Measurements from ENCODE around the gene OR5K3. TPM values are rescaled to one million over a fixed set of nuclear protein-coding genes. Genes with fewer than 3 reads are reported as not detected.
A peak's percentile ranks its signal among the peaks of the same experiment; 100 is the strongest.

OR5K3 gene
- total RNA-seq (2014; rRNA removed; shearing (Covaris generic)) = not detected in 2 replicates

DNA sequence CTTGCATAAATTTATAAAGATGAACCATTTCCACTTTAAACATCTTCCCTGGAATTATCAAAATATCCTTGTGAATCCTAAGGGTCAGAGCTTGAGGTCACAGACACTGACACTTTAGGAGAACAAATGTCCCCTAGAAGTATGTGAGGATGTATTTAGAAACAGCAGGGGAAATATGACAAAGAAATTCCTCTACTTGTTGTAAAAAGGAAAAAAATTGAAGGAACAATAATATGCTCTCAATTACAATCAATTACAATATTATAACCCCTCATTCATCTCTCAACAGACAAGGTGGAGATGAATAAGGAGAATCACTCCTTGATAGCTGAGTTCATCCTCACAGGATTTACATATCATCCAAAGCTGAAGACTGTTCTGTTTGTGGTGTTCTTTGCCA, at the start of gene OR5K3:
Gene OR5K3, plus strand, starts transcription at position 301 of the 400 bp plus-strand sequence. Its CDS starts 0 bp downstream, at position 301.
- no peaks in the 10 kb centered on the region for H3K9me3 ChIP-seq (replicated peaks)
- H3K27ac ChIP-seq = no peak within 1 kb of the TSS
- no peaks in the 10 kb centered on the region for H3K36me3 ChIP-seq
- H3K4me3 ChIP-seq = no peak within 1 kb of the TSS
- no peak for DNase-seq
- no peaks in the 10 kb centered on the region for H3K27me3 ChIP-seq
- no peaks in the 10 kb centered on the region for H3K4me1 ChIP-seq

- Histone ChIP-seq H3K9me3 (replicated peaks) (no peaks in the 10 kb centered on the region), H3K27me3 (peaks cover 3% of the 10 kb centered on the region; the same call in 1 of the 2 replicates), H3K4me1 (no peaks in the 10 kb centered on the region), H3K4me3 (no peak overlapping the region), H3K27ac (no peak overlapping the region), H3K36me3 (no peaks in the 10 kb centered on the region)
- no peak for DNase-seq
Observed at GRCh38 chr3:98341758-98342157, 48.7 kb upstream of the OR5K3 start.

DNA sequence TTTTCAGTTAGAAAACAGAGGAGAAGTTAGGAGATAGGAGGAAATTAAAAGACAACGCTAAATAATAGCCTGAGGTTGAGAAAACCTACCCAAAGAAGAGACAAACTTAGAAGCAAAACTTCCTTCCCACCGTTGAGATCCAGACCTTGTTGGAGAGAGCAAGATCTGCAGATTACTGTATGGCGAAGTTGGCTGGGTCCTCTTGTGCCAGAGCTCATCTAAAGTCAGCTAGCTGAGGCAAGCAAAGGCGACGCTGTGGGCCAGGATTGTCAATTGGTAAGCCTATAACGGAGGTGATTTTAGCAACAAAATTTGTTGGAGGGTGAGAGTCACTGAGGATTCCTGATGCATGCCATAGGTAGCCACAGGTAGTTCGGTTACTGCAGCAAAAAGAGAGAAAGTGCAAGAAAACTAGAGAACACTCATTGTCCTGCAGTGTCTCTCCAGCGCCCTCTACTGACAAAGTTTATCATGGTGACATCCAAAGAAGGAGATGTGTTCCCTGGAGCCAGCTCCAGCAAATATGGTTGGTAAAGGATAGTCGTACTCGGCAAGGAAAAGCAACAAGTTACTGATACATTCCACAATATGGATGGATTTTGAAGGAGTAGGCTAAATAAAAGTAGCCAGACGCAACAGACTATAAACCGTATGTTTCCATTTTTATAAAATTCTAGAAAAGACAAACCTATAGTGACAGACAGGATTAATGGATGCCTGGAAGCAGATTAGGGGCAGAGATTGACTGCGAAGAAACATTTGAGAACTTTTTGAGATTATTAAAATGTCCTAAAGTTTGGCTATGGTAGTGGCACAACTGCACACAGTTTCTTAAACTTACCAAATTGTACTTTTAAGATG, 46.6 kb upstream of the OR5K3 start:
- H3K4me3 ChIP-seq = no peak overlapping the region
- no peaks in the 10 kb centered on the region for H3K36me3 ChIP-seq
- H3K9me3 ChIP-seq (replicated peaks) = no peaks in the 10 kb centered on the region
- H3K27ac ChIP-seq = no peak overlapping the region
- H3K27me3 ChIP-seq = no peaks in the 10 kb centered on the region; the same call in 1 of the 2 replicates
- H3K4me1 ChIP-seq = no peaks in the 10 kb centered on the region
- DNase-seq = peak; percentile 60 to 85

- no peaks in the 10 kb centered on the region for H3K36me3 ChIP-seq
- H3K27me3 ChIP-seq = no peaks in the 10 kb centered on the region
- no peaks in the 10 kb centered on the region for H3K4me1 ChIP-seq
- no peaks in the 10 kb centered on the region for H3K9me3 ChIP-seq (replicated peaks)
- no peak overlapping the region for H3K27ac ChIP-seq
- H3K4me3 ChIP-seq = no peak overlapping the region
- no peak for DNase-seq
Observed at GRCh38 chr3:98350082-98350481, 40.4 kb upstream of the OR5K3 start.

DNA sequence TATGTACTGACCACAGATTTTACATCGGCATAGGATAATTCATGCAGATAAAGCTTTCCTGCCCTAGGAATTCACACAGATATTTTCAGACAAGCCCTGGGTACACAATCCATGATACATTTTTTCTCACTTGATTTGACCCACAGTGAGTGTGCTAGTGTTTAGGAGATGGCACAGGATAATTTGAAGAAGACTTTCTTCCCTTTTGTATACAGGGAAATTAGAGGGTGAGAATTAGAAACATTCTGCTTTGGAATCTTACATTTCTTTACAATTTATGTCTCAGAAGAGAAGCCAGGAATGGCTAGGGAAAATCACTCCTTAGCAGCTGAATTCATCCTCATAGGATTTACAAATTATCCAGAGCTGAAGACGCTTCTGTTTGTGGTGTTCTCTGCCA, 36.9 kb upstream of the OR5K3 start, which contains the start of gene OR5K4:
Gene OR5K4, plus strand, starts transcription at position 301 of the 400 bp plus-strand sequence. Its CDS starts 0 bp downstream, at position 301.
- Histone ChIP-seq H3K27me3 (no peaks in the 10 kb centered on the region), H3K36me3 (no peaks in the 10 kb centered on the region), H3K9me3 (replicated peaks) (no peaks in the 10 kb centered on the region), H3K27ac (no peak within 1 kb of the TSS), H3K4me3 (no peak within 1 kb of the TSS), H3K4me1 (no peaks in the 10 kb centered on the region)
- DNase-seq = no peak

DNA sequence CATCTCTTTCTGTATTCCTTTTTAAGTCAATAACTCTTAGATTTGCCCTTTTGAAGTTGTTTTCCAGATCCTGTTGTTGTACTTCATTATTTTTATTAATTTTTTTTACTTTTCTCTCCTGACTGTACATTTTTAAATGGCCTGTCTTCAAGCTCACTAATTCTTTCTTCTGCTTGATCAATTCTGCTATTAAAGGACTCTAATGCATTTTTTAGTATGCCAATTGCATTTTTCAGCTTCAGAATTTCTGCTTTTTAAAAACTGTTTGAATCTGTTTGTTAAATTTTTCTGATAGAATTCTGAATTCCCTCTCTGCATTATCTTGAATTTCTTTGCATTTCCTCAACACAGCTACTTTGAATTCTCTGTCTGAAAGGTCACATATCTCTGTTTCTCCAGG, 31.2 kb upstream of the OR5K3 start:
- Histone ChIP-seq H3K4me3 (no peak overlapping the region), H3K27me3 (no peaks in the 10 kb centered on the region), H3K27ac (no peak overlapping the region), H3K36me3 (no peaks in the 10 kb centered on the region), H3K9me3 (replicated peaks) (no peaks in the 10 kb centered on the region), H3K4me1 (no peaks in the 10 kb centered on the region)
- DNase-seq = no peak

- peak in 1 of 2 experiments; percentile 4 for DNase-seq
- Histone ChIP-seq H3K27me3 (no peaks in the 10 kb centered on the region), H3K4me1 (no peaks in the 10 kb centered on the region), H3K36me3 (no peaks in the 10 kb centered on the region), H3K9me3 (replicated peaks) (no peaks in the 10 kb centered on the region), H3K4me3 (no peak overlapping the region), H3K27ac (no peak overlapping the region)
Observed at GRCh38 chr3:98359993-98360675, 30.3 kb upstream of the OR5K3 start.

- DNase-seq = no peak
Observed at GRCh38 chr3:98360681-98361080, 29.8 kb upstream of the OR5K3 start.

DNA sequence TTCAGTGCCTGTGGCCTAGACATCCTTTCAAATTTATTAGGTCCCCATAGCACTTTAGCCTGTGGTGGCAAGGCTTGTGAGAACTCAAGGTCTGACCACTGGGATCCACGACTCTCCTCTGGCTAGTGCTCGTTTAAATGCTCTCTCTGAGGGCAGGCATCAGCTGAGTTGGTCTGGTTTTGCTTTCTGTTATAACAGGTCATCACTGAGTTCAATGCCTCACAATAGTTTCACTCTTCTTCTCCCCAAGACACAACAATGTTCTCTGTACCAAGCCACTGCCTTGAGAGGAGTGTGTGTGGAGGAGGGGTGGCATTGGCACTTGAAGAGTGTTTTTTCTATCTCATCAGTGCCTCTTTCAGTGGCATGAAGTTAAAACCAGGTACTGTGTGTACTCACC, 29.2 kb upstream of the OR5K3 start:
- H3K27me3 ChIP-seq = no peaks in the 10 kb centered on the region
- no peaks in the 10 kb centered on the region for H3K4me1 ChIP-seq
- no peaks in the 10 kb centered on the region for H3K36me3 ChIP-seq
- no peak overlapping the region for H3K27ac ChIP-seq
- no peaks in the 10 kb centered on the region for H3K9me3 ChIP-seq (replicated peaks)
- DNase-seq = no peak
- no peak overlapping the region for H3K4me3 ChIP-seq

More at GRCh38 chr3:98360681-98361080, 29.8 kb upstream of the OR5K3 start:
- no peaks in the 10 kb centered on the region for H3K4me1 ChIP-seq
- no peak overlapping the region for H3K27ac ChIP-seq
- no peaks in the 10 kb centered on the region for H3K9me3 ChIP-seq (replicated peaks)
- no peaks in the 10 kb centered on the region for H3K27me3 ChIP-seq
- no peaks in the 10 kb centered on the region for H3K36me3 ChIP-seq
- no peak overlapping the region for H3K4me3 ChIP-seq

DNA sequence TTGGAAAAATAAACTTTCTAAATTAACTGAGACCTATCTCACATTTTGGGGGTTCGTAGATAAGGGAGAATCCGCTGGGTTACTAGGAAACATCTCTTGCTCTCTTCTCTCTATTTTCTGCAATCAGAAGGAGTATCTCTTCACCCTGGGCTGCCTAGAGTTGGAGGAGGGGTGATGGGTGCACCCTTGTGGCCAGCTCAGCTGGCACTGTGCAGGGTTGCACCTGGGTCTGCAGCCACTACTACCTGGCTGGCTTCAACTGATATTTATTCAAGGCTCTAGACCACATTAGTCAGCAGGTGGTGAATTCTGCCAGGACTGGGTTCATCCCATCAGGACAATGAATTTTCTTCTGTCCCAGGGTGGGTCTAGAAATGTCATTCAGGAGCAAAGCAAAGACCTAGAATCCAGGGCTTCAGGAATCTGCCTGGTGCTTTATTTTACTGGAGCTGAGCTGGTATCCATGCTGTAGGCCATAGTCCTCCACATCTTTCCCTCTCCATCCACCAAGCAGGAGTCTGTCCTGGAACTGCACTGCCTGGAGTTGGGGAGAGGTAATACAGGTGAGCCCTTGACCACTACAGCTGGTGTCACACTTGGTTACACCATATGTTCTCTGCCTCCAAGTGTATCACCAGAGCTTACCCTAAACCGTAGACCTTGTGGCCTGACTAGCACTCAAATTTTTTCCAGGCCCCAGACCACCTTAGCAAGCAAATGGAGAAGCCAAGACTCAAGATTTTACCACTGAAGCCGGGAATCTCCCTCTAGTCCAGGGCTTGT, 22.8 kb upstream of the OR5K3 start:
- Histone ChIP-seq H3K4me3 (no peak overlapping the region), H3K4me1 (no peaks in the 10 kb centered on the region), H3K9me3 (replicated peaks) (no peaks in the 10 kb centered on the region), H3K27me3 (0 out of 2 replicates have a peak, but pooled peaks cover 3% of the 10 kb centered on the region), H3K27ac (no peak overlapping the region), H3K36me3 (no peaks in the 10 kb centered on the region)
- DNase-seq = no peak

DNA sequence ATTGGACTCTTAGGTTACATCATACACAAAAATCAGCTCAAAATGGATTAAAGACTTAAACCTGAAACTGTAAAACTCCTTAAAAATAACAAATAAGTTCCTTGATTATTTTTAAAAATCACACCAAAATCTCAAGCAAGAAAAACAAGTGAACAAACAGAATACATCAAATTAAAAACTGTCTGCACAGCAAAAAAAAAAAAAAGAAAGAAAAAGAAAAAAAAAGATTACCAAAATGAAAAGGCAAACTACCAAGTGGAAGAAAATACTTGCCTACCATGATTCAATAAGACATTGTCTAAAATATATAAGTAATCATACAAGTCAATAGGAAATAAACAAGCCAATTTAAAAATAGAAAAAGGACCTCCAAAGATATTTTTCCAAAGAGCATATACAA, 19.3 kb upstream of the OR5K3 start:
- Histone ChIP-seq H3K27me3 (0 out of 2 replicates have a peak, but pooled peaks cover 3% of the 10 kb centered on the region), H3K4me1 (no peaks in the 10 kb centered on the region), H3K9me3 (replicated peaks) (no peaks in the 10 kb centered on the region), H3K27ac (no peak overlapping the region), H3K36me3 (no peaks in the 10 kb centered on the region), H3K4me3 (no peak overlapping the region)
- DNase-seq = no peak

DNA sequence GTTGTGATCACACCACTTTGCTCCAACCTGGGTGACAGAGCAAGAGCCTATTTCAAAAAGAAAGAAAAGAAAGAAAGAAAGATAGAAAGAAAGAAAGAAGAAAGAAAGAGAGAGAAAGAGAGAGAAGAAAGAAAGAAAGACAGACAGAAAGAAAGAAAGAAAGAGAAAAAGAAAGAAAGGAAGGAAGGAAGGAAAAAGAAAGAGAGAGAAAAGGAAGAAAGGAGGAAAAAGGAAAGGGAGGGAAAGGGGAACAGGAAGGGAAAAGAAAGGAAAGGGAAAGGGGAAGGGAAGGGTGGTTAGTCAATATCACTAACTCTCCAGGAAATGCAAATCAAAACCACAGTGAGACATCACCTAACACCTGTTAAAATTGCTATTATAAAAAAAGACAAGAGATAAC, 18.6 kb upstream of the OR5K3 start:
- no peaks in the 10 kb centered on the region for H3K9me3 ChIP-seq (replicated peaks)
- no peak for DNase-seq
- no peaks in the 10 kb centered on the region for H3K36me3 ChIP-seq
- 0 out of 2 replicates have a peak, but pooled peaks cover 3% of the 10 kb centered on the region for H3K27me3 ChIP-seq
- H3K4me1 ChIP-seq = no peaks in the 10 kb centered on the region
- H3K27ac ChIP-seq = no peak overlapping the region
- H3K4me3 ChIP-seq = no peak overlapping the region

GRCh38 chr3:98372445-98372844, 18.0 kb upstream of the OR5K3 start:
- Histone ChIP-seq H3K36me3 (no peaks in the 10 kb centered on the region), H3K27me3 (0 out of 2 replicates have a peak, but pooled peaks cover 3% of the 10 kb centered on the region), H3K4me3 (no peak overlapping the region), H3K4me1 (no peaks in the 10 kb centered on the region), H3K9me3 (replicated peaks) (no peaks in the 10 kb centered on the region), H3K27ac (no peak overlapping the region)
- no peak for DNase-seq

GRCh38 chr3:98376631-98377030, 13.8 kb upstream of the OR5K3 start:
- no peak for DNase-seq
- Histone ChIP-seq H3K27ac (no peak overlapping the region), H3K36me3 (no peaks in the 10 kb centered on the region), H3K27me3 (no peaks in the 10 kb centered on the region), H3K9me3 (replicated peaks) (no peaks in the 10 kb centered on the region), H3K4me1 (no peaks in the 10 kb centered on the region), H3K4me3 (no peak overlapping the region)

Measured in SJCRH30 (cell line).